HG02623 (cell line): ENCODE measurements around the gene CMIP.

ENCODE experiments used
- ATAC-seq: cut with Tn5 transposase; IDR thresholded peaks from one replicate; pipeline ENCODE4 v1.9.1; 2021; ENCODE audit warnings: moderate library complexity; ENCODE audit not compliant: unreplicated experiment

Gene CMIP

GRCh38 chr16:81547194-81547938 is 102.8 kb downstream of the CMIP start:
- no peak for ATAC-seq

- no peak for ATAC-seq
These were observed 103.3 kb downstream of the CMIP start for GRCh38 chr16:81547939-81548216.

- no peak for ATAC-seq
These were observed 103.9 kb downstream of the CMIP start for GRCh38 chr16:81548551-81548875.

GRCh38 chr16:81548876-81549546 is 104.4 kb downstream of the CMIP start:
- no peak for ATAC-seq

GRCh38 chr16:81549547-81550431 is 105.2 kb downstream of the CMIP start:
- ATAC-seq = no peak

GRCh38 chr16:81550432-81550808 is 105.8 kb downstream of the CMIP start:
- no peak for ATAC-seq

GRCh38 chr16:81551151-81551808 is 106.7 kb downstream of the CMIP start:
- no peak for ATAC-seq

GRCh38 chr16:81551821-81552304 is 107.3 kb downstream of the CMIP start:
- no peak for ATAC-seq

GRCh38 chr16:81552743-81553079 is 108.1 kb downstream of the CMIP start:
- no peak for ATAC-seq

GRCh38 chr16:81553080-81553813 is 108.6 kb downstream of the CMIP start:
- no peak for ATAC-seq

GRCh38 chr16:81553814-81554675 is 109.4 kb downstream of the CMIP start:
- ATAC-seq = no peak

- ATAC-seq = no peak
These were observed 110.4 kb downstream of the CMIP start for GRCh38 chr16:81554979-81555378.

GRCh38 chr16:81555660-81556059 is 111.1 kb downstream of the CMIP start:
- ATAC-seq = no peak

GRCh38 chr16:81556715-81557284 is 112.2 kb downstream of the CMIP start:
- no peak for ATAC-seq

GRCh38 chr16:81558077-81558443 is 113.5 kb downstream of the CMIP start:
- no peak for ATAC-seq

- ATAC-seq = no peak
These were observed 114.0 kb downstream of the CMIP start for GRCh38 chr16:81558444-81559175.

- no peak for ATAC-seq
These were observed 116.5 kb downstream of the CMIP start for GRCh38 chr16:81560979-81561657.

GRCh38 chr16:81562174-81562849 is 117.7 kb downstream of the CMIP start:
- ATAC-seq = no peak
